A673 (cell line): ENCODE measurements around the gene TBC1D9B. TPM values are rescaled to one million over a fixed set of nuclear protein-coding genes. Genes with fewer than 3 reads are reported as not detected.

ENCODE experiments used
- BruUV-seq: library from RNA; stranded (reverse); fragments of 400-500 nt; replicated peaks from 2 replicates; lab custom pipeline; 2021; lab: Mats Ljungman, UMichigan
- CTCF ChIA-PET: fragments of 300-600 bp; sonication (Branson Sonifier 250); formaldehyde crosslinking; loops from one replicate; lab custom pipeline; 2022; ENCODE audit warnings: antibody characterized with exemption; lab: Charles Lee
- POLR2A ChIA-PET: fragments of 300-600 bp; sonication (Branson Sonifier 250); formaldehyde crosslinking; loops from one replicate; lab custom pipeline; 2022; ENCODE audit warnings: antibody characterized with exemption; ENCODE audit not compliant: low non-redundant PET; lab: Charles Lee
- DNase-seq: peaks from one replicate; pipeline ENCODE4 v3.0.0-alpha.2; 2015; ENCODE audit warnings: low spot score
- H3K27ac ChIP-seq: fragments of 200-600 bp; sonication (generic); 2 replicates; pipeline ENCODE4 v1.5.1; 2016; ENCODE audit warnings: mixed run types, low read depth, mild to moderate bottlenecking, mixed read lengths, antibody characterized with exemption, low read length; ENCODE audit not compliant: poor library complexity, severe bottlenecking
- H3K27me3 ChIP-seq: fragments of 200-600 bp; sonication (generic); replicated peaks from 2 replicates; pipeline ENCODE4 v1.6.1; 2017; ENCODE audit warnings: mixed run types, low read depth, mild to moderate bottlenecking, mixed read lengths, antibody characterized with exemption, low read length; ENCODE audit not compliant: insufficient read depth, poor library complexity
- H3K36me3 ChIP-seq: fragments of 200-600 bp; sonication (generic); 2 replicates; pipeline ENCODE4 v1.6.1; 2016; ENCODE audit warnings: mixed run types, mild to moderate bottlenecking, mixed read lengths, antibody characterized with exemption, low read length; ENCODE audit not compliant: insufficient read depth, poor library complexity, severe bottlenecking
- H3K4me1 ChIP-seq: fragments of 200-600 bp; sonication (generic); 2 replicates; pipeline ENCODE4 v1.6.1; 2017; ENCODE audit warnings: mixed run types, mild to moderate bottlenecking, mixed read lengths, antibody characterized with exemption, low read length; ENCODE audit not compliant: insufficient read depth, poor library complexity, severe bottlenecking
- H3K4me3 ChIP-seq: fragments of 200-600 bp; sonication (generic); 2 replicates; pipeline ENCODE4 v1.5.1; 2016; ENCODE audit warnings: low read depth, mixed run types, mild to moderate bottlenecking, mixed read lengths, low read length; ENCODE audit not compliant: poor library complexity, severe bottlenecking
- H3K9me3 ChIP-seq: fragments of 200-600 bp; sonication (generic); 2 replicates; pipeline ENCODE4 v1.6.1; 2016; ENCODE audit warnings: mixed run types, low read depth, mild to moderate bottlenecking, mixed read lengths, antibody characterized with exemption, low read length; ENCODE audit not compliant: poor library complexity, severe bottlenecking
- EZH2 ChIP-seq: fragments of 200-600 bp; sonication (generic); IDR thresholded peaks from 2 replicates; pipeline ENCODE4 v1.6.1; 2017; ENCODE audit warnings: borderline replicate concordance, low read depth, mild to moderate bottlenecking, mixed read lengths, antibody characterized with exemption, low read length; ENCODE audit not compliant: poor library complexity, severe bottlenecking
- intact Hi-C: fragments of 100-400 bp; cut with micrococcal nuclease; formaldehyde crosslinking; loops from one replicate; pipeline ENCODE4 v1.10.0; 2022; ENCODE audit not compliant: unreplicated experiment
- total RNA-seq: library from RNA; stranded (reverse); gene quantifications from 2 replicates; pipeline ENCODE4 v1.2.3, GENCODE V29; 2021
- TF ChIP-seq, protein P1 (sequence below): fragments of 300-800, 200-600 bp; sonication (generic); conservative IDR thresholded peaks from 2 replicates; pipeline ENCODE4 v1.5.1; 2017; ENCODE audit warnings: low read depth, mild to moderate bottlenecking, antibody characterized with exemption, low read length, moderate library complexity, mixed read lengths

Gene TBC1D9B
- total RNA-seq, 1 experiment from 2014 or later, result 68.2 TPM

DNA sequence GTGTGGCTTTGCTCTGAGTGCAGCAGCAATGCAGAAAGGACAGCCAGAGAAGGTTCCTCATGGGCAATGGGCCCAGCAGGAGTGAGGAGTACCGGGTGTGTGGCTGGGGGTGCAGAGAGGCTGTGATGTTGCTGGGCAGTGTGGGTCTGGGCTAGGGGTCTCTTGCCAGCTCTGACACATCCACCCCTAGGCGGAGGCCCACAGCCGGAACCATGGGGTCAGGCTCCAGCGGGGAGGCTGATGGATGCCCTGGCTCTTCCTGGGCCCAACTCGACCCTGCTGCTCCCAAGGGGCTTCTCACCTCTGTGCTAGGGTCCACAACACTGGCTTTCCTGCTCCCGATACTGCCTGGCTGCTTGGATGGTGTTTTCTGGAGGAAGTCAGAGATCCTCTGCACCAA lies 19.9 kb downstream of the TBC1D9B start:
- Histone ChIP-seq H3K4me3 (no peak overlapping the region), H3K27ac (no peak overlapping the region), H3K9me3 (peaks cover 14% of the 10 kb centered on the region), H3K4me1 (no peaks in the 10 kb centered on the region), H3K36me3 (peaks cover 62% of the 10 kb centered on the region), H3K27me3 (no peaks in the 10 kb centered on the region)
- no peak for DNase-seq
- ChIA-PET POLR2A (no interaction called here), CTCF (no interaction called here)
- TF ChIP-seq, protein P1, sequence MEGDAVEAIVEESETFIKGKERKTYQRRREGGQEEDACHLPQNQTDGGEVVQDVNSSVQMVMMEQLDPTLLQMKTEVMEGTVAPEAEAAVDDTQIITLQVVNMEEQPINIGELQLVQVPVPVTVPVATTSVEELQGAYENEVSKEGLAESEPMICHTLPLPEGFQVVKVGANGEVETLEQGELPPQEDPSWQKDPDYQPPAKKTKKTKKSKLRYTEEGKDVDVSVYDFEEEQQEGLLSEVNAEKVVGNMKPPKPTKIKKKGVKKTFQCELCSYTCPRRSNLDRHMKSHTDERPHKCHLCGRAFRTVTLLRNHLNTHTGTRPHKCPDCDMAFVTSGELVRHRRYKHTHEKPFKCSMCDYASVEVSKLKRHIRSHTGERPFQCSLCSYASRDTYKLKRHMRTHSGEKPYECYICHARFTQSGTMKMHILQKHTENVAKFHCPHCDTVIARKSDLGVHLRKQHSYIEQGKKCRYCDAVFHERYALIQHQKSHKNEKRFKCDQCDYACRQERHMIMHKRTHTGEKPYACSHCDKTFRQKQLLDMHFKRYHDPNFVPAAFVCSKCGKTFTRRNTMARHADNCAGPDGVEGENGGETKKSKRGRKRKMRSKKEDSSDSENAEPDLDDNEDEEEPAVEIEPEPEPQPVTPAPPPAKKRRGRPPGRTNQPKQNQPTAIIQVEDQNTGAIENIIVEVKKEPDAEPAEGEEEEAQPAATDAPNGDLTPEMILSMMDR, result no peak
- no peak for TF ChIP-seq EZH2
- intact Hi-C loops, result no loop called here
- no TSS peak for BruUV-seq

DNA sequence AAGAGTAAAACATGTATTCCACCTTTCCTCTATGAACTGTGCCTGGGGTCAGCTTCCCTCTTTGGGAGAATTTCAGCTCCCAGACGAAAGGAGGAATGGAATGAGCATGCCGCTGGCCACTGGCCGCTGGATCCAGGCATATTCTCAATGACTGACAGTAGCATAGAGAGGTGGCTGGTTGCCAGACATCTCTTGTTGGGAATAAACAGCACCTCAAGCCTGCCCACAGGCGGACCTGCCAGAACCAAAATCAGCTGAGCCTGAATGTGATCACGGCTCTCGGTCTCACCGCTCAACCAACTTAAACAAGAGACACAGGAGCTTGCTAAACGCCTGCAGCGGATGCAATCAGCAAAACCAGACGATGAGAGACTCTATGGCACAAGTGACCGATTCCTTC lies 20.6 kb downstream of the TBC1D9B start:
- CTCF ChIA-PET, result no interaction called here
- no peak overlapping the region for H3K27ac ChIP-seq
- H3K4me1 ChIP-seq, result no peaks in the 10 kb centered on the region
- TF ChIP-seq, protein P1, result no peak
- no peak for TF ChIP-seq EZH2
- H3K9me3 ChIP-seq, result peaks cover 20% of the 10 kb centered on the region
- no peaks in the 10 kb centered on the region for H3K27me3 ChIP-seq
- intact Hi-C loops, result no loop called here
- no peak overlapping the region for H3K4me3 ChIP-seq
- POLR2A ChIA-PET, result no interaction called here
- BruUV-seq, result no TSS peak
- DNase-seq, result no peak
- H3K36me3 ChIP-seq, result peaks cover 63% of the 10 kb centered on the region

DNA sequence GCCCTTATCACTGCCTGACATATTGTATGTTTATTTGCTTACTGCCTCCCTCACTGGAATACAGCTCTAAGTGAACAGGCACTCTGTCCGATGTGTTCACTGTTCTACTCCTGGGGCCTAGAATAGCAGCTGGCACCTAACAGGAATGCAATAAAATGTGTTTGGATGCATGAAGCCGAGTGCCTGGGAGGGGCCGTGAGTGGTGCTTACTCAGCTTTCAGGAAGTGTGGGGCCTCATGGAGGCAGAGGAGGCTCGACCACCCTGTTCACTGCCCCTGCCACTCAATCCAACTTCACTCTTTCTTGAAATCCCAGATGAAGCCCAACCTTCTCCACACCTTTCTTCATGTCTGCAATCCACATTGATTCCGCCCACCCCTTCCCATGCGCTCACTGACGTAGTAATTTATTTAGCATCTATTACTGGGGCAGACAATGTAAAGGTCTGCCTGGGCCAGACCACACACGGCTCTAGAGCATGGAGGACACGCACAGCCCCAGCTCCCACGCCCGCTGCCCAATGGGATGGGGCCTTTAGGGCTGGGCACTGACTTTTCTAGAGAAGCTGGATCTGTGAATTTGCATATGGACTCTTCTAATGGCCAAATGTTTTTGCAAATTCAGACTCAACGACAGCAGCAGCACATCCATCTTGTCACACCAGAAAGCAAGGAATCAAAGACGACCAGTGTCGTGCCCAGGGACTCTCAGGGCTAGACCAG lies 21.3 kb downstream of the TBC1D9B start:
- peaks cover 62% of the 10 kb centered on the region for H3K36me3 ChIP-seq
- ChIA-PET POLR2A (no interaction called here), CTCF (no interaction called here)
- DNase-seq, result no peak
- no peaks in the 10 kb centered on the region for H3K27me3 ChIP-seq
- H3K9me3 ChIP-seq, result peaks cover 20% of the 10 kb centered on the region
- H3K4me1 ChIP-seq, result no peaks in the 10 kb centered on the region
- H3K4me3 ChIP-seq, result no peak overlapping the region
- no peak overlapping the region for H3K27ac ChIP-seq
- BruUV-seq, result no TSS peak
- TF ChIP-seq, protein P1, result no peak
- intact Hi-C loops, result no loop called here
